Activated naive CD8-positive, alpha-beta T cell (primary cell): ENCODE measurements around the gene ATP5PO.

ENCODE experiments used
- H3K27ac Mint-ChIP-seq: one replicate; pipeline ENCODE4 v1.8.0; 2021; ENCODE audit warnings: mixed read lengths
- H3K27me3 Mint-ChIP-seq: one replicate; pipeline ENCODE4 v1.8.0; 2021; ENCODE audit warnings: mixed read lengths
- H3K36me3 Mint-ChIP-seq: one replicate; pipeline ENCODE4 v1.8.0; 2021; ENCODE audit warnings: mixed read lengths
- H3K4me1 Mint-ChIP-seq: one replicate; pipeline ENCODE4 v1.8.0; 2021; ENCODE audit warnings: low read depth, mixed read lengths
- H3K4me3 Mint-ChIP-seq: one replicate; pipeline ENCODE4 v1.8.0; 2021; ENCODE audit warnings: mild to moderate bottlenecking, mixed read lengths
- H3K9me3 Mint-ChIP-seq: one replicate; pipeline ENCODE4 v1.8.0; 2021; ENCODE audit warnings: low read depth, mixed read lengths

ATP5PO gene

DNA sequence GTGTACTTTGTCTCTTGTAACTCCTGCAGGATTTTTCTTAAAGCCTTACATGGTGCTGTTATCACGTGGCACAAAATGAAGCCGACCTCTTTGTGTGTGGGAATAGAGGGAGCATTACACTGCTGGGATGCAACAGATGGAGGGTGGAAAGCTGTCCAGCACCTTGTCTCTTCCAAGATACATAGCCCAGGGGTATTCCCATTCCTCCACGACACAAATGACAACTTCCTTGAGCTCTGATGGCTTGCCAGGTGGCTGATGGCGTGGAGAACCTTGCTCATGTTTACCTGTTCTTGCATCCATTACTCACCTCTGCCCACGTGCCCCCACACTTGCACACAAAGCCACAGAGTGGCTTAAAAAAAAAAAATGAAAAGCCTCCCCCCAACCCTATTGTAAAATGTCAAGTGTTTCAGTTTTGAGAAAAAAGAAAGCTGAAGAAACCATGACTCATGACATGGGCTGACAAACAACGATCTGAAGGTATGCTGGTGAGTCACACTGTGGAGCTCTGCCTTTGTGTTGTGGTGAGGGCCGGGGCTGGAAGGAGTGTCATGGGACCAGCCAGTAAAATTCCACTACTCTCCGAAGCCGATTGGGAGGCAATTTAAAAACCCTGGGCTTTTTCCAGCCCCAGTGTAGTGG is 32.0 kb upstream of the ATP5PO start:
- H3K27me3 Mint-ChIP-seq: no peaks in the 10 kb centered on the region
- H3K27ac Mint-ChIP-seq: peak overlapping the region; percentile 99

GRCh38 chr21:33945652-33946270 is 30.2 kb upstream of the ATP5PO start:
- Mint-ChIP-seq H3K4me1 (peaks cover 81% of the 10 kb centered on the region), H3K9me3 (no peaks in the 10 kb centered on the region), H3K4me3 (no peak overlapping the region), H3K36me3 (peaks cover 12% of the 10 kb centered on the region), H3K27ac (peak overlapping the region; percentile 99), H3K27me3 (no peaks in the 10 kb centered on the region)

More for the DNA sequence above, 32.0 kb upstream of the ATP5PO start:
- peaks cover 82% of the 10 kb centered on the region for H3K4me1 Mint-ChIP-seq
- peak overlapping the region; percentile 81 for H3K4me3 Mint-ChIP-seq
- H3K36me3 Mint-ChIP-seq: peaks cover 10% of the 10 kb centered on the region
- no peaks in the 10 kb centered on the region for H3K9me3 Mint-ChIP-seq

GRCh38 chr21:33944185-33944763 is 28.7 kb upstream of the ATP5PO start:
- Mint-ChIP-seq H3K4me1 (peaks cover 80% of the 10 kb centered on the region), H3K27me3 (no peaks in the 10 kb centered on the region), H3K4me3 (no peak overlapping the region), H3K9me3 (no peaks in the 10 kb centered on the region), H3K27ac (peak overlapping the region; percentile 78), H3K36me3 (peaks cover 12% of the 10 kb centered on the region)

DNA sequence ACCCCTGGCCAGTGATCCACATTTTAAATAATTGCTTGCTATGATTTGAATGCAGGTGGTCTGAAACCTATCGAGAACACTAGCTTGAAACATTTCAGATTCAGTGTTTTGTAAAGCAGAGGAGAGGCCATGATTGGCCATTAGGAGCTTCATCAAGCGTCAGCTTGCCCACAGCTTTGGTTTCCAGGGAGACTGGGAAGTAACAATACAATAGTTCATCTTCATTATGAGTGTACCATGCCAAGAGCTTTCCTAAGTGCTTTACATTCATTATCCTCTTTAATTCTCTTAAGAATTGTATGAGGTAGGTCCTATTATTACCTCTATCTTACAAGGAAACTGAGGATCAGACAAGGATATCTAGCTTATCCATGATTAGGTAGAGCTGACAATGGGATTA is 27.7 kb upstream of the ATP5PO start:
- Mint-ChIP-seq H3K27me3 (no peaks in the 10 kb centered on the region), H3K36me3 (peaks cover 12% of the 10 kb centered on the region), H3K4me1 (peaks cover 79% of the 10 kb centered on the region), H3K27ac (peak overlapping the region; percentile 64), H3K9me3 (no peaks in the 10 kb centered on the region), H3K4me3 (no peak overlapping the region)

- Mint-ChIP-seq H3K4me1 (peaks cover 79% of the 10 kb centered on the region), H3K27ac (peak overlapping the region; percentile 86), H3K4me3 (no peak overlapping the region), H3K36me3 (peaks cover 12% of the 10 kb centered on the region), H3K27me3 (no peaks in the 10 kb centered on the region), H3K9me3 (no peaks in the 10 kb centered on the region)
Measured at GRCh38 chr21:33942426-33942825, 26.8 kb upstream of the ATP5PO start.

GRCh38 chr21:33940881-33941245 is 25.3 kb upstream of the ATP5PO start:
- no peaks in the 10 kb centered on the region for H3K27me3 Mint-ChIP-seq
- H3K4me1 Mint-ChIP-seq: peaks cover 79% of the 10 kb centered on the region
- H3K36me3 Mint-ChIP-seq: peaks cover 10% of the 10 kb centered on the region
- no peaks in the 10 kb centered on the region for H3K9me3 Mint-ChIP-seq
- peak overlapping the region; percentile 89 for H3K27ac Mint-ChIP-seq
- H3K4me3 Mint-ChIP-seq: no peak overlapping the region

GRCh38 chr21:33940164-33940880 is 24.7 kb upstream of the ATP5PO start:
- Mint-ChIP-seq H3K27ac (peak overlapping the region; percentile 89), H3K4me3 (no peak overlapping the region), H3K27me3 (no peaks in the 10 kb centered on the region), H3K9me3 (no peaks in the 10 kb centered on the region), H3K36me3 (peaks cover 10% of the 10 kb centered on the region), H3K4me1 (peaks cover 83% of the 10 kb centered on the region)

GRCh38 chr21:33939226-33939625 is 23.6 kb upstream of the ATP5PO start:
- peaks cover 83% of the 10 kb centered on the region for H3K4me1 Mint-ChIP-seq
- H3K27ac Mint-ChIP-seq: peak overlapping the region; percentile 89
- H3K4me3 Mint-ChIP-seq: peak overlapping the region; percentile 25
- no peaks in the 10 kb centered on the region for H3K27me3 Mint-ChIP-seq
- no peaks in the 10 kb centered on the region for H3K9me3 Mint-ChIP-seq
- H3K36me3 Mint-ChIP-seq: peaks cover 5% of the 10 kb centered on the region

- peak overlapping the region; percentile 97 for H3K27ac Mint-ChIP-seq
- H3K27me3 Mint-ChIP-seq: no peaks in the 10 kb centered on the region
- no peaks in the 10 kb centered on the region for H3K9me3 Mint-ChIP-seq
- H3K4me1 Mint-ChIP-seq: peaks cover 86% of the 10 kb centered on the region
- H3K36me3 Mint-ChIP-seq: peaks cover 5% of the 10 kb centered on the region
- H3K4me3 Mint-ChIP-seq: no peak overlapping the region
Measured at GRCh38 chr21:33938381-33938780, 22.8 kb upstream of the ATP5PO start.

GRCh38 chr21:33937931-33938339 is 22.3 kb upstream of the ATP5PO start:
- Mint-ChIP-seq H3K9me3 (no peaks in the 10 kb centered on the region), H3K36me3 (peaks cover 3% of the 10 kb centered on the region), H3K4me1 (peaks cover 87% of the 10 kb centered on the region), H3K27me3 (no peaks in the 10 kb centered on the region), H3K4me3 (peak overlapping the region; percentile 57), H3K27ac (peak overlapping the region; percentile 97)

DNA sequence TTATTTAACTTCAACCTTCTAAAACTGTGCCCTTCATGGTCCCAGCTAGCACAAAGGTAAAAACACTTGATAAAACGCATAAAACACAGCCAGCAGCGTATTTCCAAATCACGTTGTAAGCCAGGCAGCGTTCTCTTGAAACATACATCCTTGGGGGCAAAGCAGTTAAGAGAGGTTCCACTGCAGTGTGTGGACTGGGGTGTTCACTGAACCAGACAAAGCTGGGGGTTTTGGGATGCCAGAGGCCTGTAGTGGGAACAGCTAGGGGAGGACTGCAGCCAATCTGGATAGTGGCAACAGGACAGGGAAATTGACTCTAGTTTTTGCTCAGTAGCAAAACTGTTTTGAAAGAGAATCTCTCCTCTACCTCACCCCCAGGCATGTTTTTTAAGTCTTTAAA is 21.5 kb upstream of the ATP5PO start:
- Mint-ChIP-seq H3K4me3 (peak overlapping the region; percentile 59), H3K27me3 (no peaks in the 10 kb centered on the region), H3K36me3 (peaks cover 3% of the 10 kb centered on the region), H3K4me1 (peaks cover 89% of the 10 kb centered on the region), H3K27ac (peak overlapping the region; percentile 97), H3K9me3 (no peaks in the 10 kb centered on the region)

DNA sequence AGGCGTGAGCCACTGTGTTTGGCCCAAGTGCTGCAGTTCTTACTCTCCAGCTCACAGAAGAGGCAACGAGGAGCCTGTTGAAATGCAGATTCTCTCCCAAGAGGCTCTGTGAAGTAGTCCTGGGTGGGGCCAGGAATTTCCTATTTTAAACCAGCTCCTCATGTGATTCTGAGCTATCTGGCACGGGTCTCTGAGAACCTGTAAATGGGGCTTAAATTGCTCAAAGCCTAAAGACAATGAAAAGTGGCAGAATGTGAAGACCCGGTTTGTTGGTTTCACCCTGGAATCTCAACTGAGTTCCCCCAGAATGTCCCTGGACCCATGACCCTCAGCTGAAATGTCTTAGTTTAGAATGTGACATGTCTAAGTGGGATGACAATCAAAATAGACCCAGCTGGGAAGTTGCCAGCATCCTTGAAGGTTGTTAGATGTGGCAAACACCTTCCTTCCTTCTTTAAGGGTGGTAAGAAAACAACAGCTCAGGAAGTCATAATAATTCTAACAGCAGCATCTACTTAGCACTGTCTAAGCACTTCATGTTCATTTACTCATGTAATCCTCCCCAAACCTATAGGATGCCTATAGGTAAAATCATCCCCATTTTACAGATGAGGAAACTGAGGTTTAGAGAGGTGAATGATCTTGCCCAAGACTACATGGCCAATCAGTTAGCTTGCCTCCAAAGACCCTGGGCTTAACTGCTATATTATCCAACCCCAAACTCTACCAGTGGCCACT is 20.9 kb upstream of the ATP5PO start:
- peaks cover 3% of the 10 kb centered on the region for H3K36me3 Mint-ChIP-seq
- peak overlapping the region; percentile 59 for H3K4me3 Mint-ChIP-seq
- H3K9me3 Mint-ChIP-seq: no peaks in the 10 kb centered on the region
- H3K27me3 Mint-ChIP-seq: no peaks in the 10 kb centered on the region
- peak overlapping the region; percentile 97 for H3K27ac Mint-ChIP-seq
- H3K4me1 Mint-ChIP-seq: peaks cover 90% of the 10 kb centered on the region

- Mint-ChIP-seq H3K4me3 (peak overlapping the region; percentile 93), H3K4me1 (peaks cover 62% of the 10 kb centered on the region), H3K27ac (peak overlapping the region; percentile 97), H3K27me3 (no peaks in the 10 kb centered on the region), H3K36me3 (no peaks in the 10 kb centered on the region), H3K9me3 (no peaks in the 10 kb centered on the region)
Measured at GRCh38 chr21:33932731-33933130, 17.1 kb upstream of the ATP5PO start.

DNA sequence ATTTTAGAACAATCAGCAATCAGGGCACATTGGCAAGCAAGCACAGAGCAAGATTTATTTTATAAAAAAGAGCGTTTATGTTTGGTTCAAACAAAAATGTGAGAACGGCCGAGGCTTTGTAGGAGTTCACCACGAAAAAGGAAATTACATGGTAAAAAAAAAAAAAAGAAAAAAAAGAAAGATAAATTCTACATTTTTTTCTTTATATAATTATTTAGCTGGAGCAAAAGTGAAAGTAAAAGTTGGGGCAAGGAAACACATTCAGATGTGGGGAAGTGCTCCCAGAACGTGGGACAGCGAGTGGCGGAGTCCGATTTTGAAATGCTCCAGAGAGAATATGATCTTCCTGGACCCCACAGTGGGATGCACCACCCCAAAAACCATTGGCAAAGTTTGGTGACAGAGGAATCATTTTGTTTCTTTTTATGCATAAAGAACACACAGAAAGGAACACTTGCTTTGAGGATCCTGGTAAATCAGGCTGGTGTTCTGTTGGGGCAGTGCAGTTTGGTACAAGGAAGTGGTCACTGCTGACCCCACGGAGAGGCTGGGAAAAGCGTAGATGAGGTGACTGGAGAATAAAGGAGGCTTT is 16.3 kb upstream of the ATP5PO start:
- peaks cover 54% of the 10 kb centered on the region for H3K4me1 Mint-ChIP-seq
- peak overlapping the region; percentile 93 for H3K4me3 Mint-ChIP-seq
- H3K27me3 Mint-ChIP-seq: no peaks in the 10 kb centered on the region
- no peaks in the 10 kb centered on the region for H3K36me3 Mint-ChIP-seq
- H3K27ac Mint-ChIP-seq: peak overlapping the region; percentile 97
- no peaks in the 10 kb centered on the region for H3K9me3 Mint-ChIP-seq
